Gastrocnemius medialis (tissue), 4 donors: ENCODE results near the gene CLUH.

Experiments used
- CTCF ChIP-seq, 5 experiments: fragments of 450-650 bp in 3 of 5; fragments of 200-600 bp in 2 of 5; sonication (generic) in 2 of 5; IDR thresholded peaks in 4 of 5; conservative IDR thresholded peaks in 1 of 5; 1 replicate in 4 of 5; 2 replicates in 1 of 5; pipeline ENCODE4 v1.5.1; 2016 to 2019; ENCODE audit warnings: antibody characterized with exemption in 5 of 5, mild to moderate bottlenecking in 3 of 5, moderate library complexity in 3 of 5
- POLR2A ChIP-seq, 2 donors: fragments of 450-650 bp; IDR thresholded peaks; one replicate each; pipeline ENCODE4 v1.6.1; 2017; ENCODE audit warnings: antibody characterized with exemption in 2 of 2, mild to moderate bottlenecking in 2 of 2, moderate library complexity in 2 of 2

GRCh38 chr17:2722611-2723010, 11.0 kb upstream of the CLUH start:
- TF ChIP-seq CTCF (IDR thresholded peaks at IDR 0.05 in 4 of 5, conservative IDR thresholded peaks at IDR 0.05 in 1 of 5), result no peak
- TF ChIP-seq POLR2A (IDR thresholded peaks at IDR 0.05), result no peak
